Memory B cell (primary cell): ENCODE measurements around the gene SPOUT1.
"Not testable (repeated sequence)": the region's sequence is repeated elsewhere in the genome, so short reads cannot be mapped to it uniquely, and the experiment has no call there.

Experiments
- ATAC-seq: fragments of 150-1000 bp; cut with Tn5 transposase; 2 replicates; pipeline ENCODE4 v1.10.0; 2021; ENCODE audit warnings: low read depth, mild to moderate bottlenecking, moderate library complexity
- DNase-seq, 2 donors: peaks; one replicate each; pipeline ENCODE4 v3.0.0; 2022; ENCODE audit warnings: low spot score in 2 of 2
- H3K27ac Mint-ChIP-seq: one replicate; pipeline ENCODE4 v1.8.0; 2022; ENCODE audit warnings: mild to moderate bottlenecking, moderate library complexity, mixed read lengths
- H3K27me3 Mint-ChIP-seq: one replicate; pipeline ENCODE4 v1.8.0; 2022; ENCODE audit warnings: mixed read lengths
- H3K36me3 Mint-ChIP-seq: one replicate; pipeline ENCODE4 v1.8.0; 2022; ENCODE audit warnings: mild to moderate bottlenecking, mixed read lengths
- H3K4me1 Mint-ChIP-seq: one replicate; pipeline ENCODE4 v1.8.0; 2022; ENCODE audit warnings: mixed read lengths
- H3K4me3 Mint-ChIP-seq: one replicate; pipeline ENCODE4 v1.8.0; 2022; ENCODE audit warnings: mild to moderate bottlenecking, moderate library complexity, mixed read lengths
- H3K9me3 Mint-ChIP-seq: one replicate; pipeline ENCODE4 v1.8.0; 2022; ENCODE audit warnings: mixed read lengths

The SPOUT1 gene, protein sequence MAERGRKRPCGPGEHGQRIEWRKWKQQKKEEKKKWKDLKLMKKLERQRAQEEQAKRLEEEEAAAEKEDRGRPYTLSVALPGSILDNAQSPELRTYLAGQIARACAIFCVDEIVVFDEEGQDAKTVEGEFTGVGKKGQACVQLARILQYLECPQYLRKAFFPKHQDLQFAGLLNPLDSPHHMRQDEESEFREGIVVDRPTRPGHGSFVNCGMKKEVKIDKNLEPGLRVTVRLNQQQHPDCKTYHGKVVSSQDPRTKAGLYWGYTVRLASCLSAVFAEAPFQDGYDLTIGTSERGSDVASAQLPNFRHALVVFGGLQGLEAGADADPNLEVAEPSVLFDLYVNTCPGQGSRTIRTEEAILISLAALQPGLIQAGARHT

DNA sequence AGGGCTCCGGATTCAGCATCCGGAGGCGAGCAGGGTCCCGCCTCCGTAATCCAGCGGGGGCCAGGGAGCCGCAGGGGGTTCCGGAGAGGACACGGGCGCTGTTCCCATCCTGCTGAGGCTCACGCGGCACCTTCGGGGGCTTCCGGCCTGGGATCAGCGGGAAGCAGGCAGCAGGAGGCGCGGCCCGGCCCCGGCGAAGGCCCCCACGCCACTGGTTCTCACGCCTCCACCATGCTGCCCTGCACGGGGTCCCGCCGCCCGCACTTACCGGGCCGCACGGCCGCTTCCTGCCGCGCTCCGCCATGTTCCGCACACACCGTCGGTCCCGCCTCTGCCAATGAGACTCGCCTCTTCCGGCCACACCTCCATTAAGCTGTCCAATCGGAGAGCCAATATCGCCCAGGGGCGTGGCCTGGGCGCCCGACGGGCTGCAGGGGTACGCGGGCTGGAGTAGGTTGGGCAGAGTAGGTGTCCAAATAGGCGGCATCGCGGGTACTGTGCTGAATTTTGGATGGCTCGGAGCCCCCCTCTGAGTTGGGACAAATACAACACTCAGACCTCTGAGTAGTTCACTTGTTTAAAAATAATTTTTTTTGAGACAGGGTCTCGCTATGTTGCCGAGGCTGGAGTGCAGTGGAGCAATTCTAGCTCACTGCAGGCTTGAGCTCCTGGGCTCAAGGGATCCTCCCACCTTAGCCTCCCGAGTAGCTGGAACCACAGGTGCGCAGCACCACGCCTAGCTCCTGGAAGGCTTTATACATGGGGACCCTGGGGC, at the start of gene SPOUT1:
TSS of gene SPOUT1 (minus strand) at position 318 of the 775 bp plus-strand sequence. CDS start at position 304, 14 bp downstream.
- DNase-seq, result peak; percentile 84 to 91
- peak within 1 kb of the TSS; percentile 98 for H3K4me3 Mint-ChIP-seq
- H3K27me3 Mint-ChIP-seq, result no peaks in the 10 kb centered on the region
- peaks cover 12% of the 10 kb centered on the region for H3K36me3 Mint-ChIP-seq
- peaks cover 10% of the 10 kb centered on the region for H3K4me1 Mint-ChIP-seq
- no peaks in the 10 kb centered on the region for H3K9me3 Mint-ChIP-seq
- H3K27ac Mint-ChIP-seq, result peak within 1 kb of the TSS; percentile 95
- ATAC-seq, result peak; percentile 99

DNA sequence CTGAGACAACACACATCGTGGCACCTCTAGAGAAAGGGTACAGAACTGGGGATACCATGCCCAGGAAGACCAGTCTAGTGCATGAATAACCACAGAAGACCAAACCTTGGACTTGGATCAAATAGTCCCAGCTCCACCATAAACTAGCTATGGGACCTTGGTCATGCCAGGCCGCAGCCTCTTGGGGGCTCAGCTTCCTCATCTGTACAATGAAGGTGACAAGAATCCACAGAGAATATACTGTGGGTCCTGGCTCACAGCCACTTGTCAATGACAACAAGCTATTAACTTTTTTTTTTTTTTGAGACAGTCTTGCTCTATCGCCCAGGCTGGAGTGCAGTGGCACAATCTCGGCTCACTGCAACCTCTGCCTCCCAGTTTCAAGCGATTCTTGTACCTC, 48.3 kb upstream of the SPOUT1 start:
- Mint-ChIP-seq H3K27me3 (no peaks in the 10 kb centered on the region), H3K36me3 (peaks cover 2% of the 10 kb centered on the region), H3K27ac (no peak overlapping the region), H3K4me1 (peaks cover 9% of the 10 kb centered on the region), H3K9me3 (no peaks in the 10 kb centered on the region), H3K4me3 (no peak overlapping the region)
- DNase-seq, result no peak
- no peak for ATAC-seq

DNA sequence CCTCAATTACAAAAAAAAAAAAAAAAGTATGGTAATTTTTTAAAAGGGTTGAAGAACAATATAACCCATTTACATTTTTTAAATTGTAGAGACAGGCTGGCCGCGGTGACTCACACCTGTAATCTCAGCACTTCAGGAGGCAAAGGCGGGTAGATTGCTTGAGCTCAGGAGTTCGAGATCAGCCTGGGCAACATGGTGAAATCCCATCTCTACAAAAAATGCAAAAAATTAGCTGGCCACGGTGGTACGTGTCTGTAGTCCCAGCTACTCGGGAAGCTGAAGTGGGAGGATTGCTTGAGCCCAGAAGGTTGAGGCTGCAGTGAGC, 41.3 kb upstream of the SPOUT1 start:
- H3K9me3 Mint-ChIP-seq, H3K4me3 Mint-ChIP-seq, H3K27me3 Mint-ChIP-seq, H3K27ac Mint-ChIP-seq, ATAC-seq, H3K36me3 Mint-ChIP-seq, DNase-seq, H3K4me1 Mint-ChIP-seq: not testable (repeated sequence)

DNA sequence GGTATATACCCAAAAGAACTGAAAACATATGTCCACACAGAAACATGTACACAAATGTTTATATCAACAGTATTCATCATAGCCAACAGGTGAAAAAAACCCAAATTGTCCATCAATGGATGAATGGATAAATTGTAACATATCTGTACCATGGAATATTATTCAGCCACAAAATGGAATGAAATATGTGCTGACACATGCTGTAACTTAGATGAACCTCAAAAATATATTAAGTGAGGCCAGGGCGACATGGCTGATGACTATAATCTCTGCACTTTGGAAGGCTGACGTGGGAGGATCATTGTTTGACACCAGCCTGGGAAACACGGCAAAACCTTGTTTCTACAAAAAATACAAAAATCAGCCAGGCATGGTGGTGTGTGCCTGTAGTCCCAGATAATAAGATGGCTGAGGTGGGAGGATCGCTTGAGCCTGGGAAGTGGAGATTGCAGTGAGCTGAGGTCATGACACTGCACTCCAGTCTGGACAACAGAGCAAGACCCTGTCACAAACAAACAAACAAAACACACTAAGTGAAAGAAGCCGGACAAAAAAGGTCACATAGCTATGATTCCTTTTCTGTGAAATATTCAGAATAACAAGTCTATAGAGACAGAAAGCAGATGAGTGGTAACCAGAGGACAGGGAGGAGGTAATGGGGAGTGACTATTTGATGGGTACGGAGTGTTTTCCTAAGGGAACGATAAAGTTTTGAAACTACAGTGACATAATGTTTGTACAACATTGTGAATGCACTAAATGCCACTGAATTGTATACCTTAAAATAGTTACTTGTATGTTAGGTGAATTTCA, 40.7 kb upstream of the SPOUT1 start:
- peaks cover 4% of the 10 kb centered on the region for H3K36me3 Mint-ChIP-seq
- H3K4me3 Mint-ChIP-seq, result no peak overlapping the region
- no peaks in the 10 kb centered on the region for H3K9me3 Mint-ChIP-seq
- H3K4me1 Mint-ChIP-seq, result no peaks in the 10 kb centered on the region
- H3K27me3 Mint-ChIP-seq, result no peaks in the 10 kb centered on the region
- DNase-seq (no peak), ATAC-seq (no peak)
- H3K27ac Mint-ChIP-seq, result no peak overlapping the region

DNA sequence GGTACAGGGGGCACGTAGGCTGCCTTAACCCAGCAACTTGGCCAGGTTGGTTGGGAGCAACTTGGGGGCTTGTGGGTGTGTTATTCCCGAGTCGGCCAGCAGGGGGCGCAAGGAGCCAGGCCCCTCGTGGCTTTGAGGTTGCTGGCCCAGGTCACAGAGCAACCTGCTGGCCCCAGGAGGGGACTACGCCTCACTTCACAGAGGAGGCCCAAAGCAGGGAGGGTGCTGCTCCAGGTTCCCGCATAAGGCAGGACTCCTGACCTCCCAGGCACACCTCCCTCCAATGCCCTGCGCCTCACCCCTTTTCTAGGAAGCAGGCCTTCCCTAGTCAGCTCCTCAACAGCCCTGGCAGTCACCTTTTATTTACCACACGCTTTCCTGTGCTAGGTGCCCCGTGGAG, 34.1 kb upstream of the SPOUT1 start:
- ATAC-seq, result peak; percentile 95
- H3K4me3 Mint-ChIP-seq, result no peak overlapping the region
- no peak overlapping the region for H3K27ac Mint-ChIP-seq
- no peaks in the 10 kb centered on the region for H3K36me3 Mint-ChIP-seq
- H3K4me1 Mint-ChIP-seq, result peaks cover 3% of the 10 kb centered on the region
- DNase-seq, result peak; percentile 83 to 90
- H3K27me3 Mint-ChIP-seq, result no peaks in the 10 kb centered on the region
- H3K9me3 Mint-ChIP-seq, result no peaks in the 10 kb centered on the region

DNA sequence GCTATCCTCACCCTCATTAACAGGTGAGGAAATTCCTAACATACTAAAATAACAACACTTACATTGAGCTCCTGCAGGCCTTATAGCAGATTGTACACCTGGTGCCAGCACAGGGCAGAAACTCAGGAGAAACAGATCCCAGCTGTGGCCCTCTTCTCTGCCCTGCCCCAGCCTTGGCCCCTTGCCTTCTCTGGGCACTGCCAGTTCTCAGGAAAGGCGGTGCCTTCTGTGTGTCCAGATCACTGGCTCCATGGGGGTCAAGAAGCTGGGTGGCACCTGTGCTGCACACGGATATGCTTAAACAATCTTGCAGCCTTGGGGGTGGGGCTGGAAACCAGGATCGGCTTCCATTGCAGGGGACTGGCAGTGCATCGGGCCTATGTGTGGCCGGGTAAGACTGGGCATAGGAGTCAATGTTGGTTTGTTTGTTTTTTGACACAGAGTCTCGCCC, 32.8 kb upstream of the SPOUT1 start:
- no peak overlapping the region for H3K27ac Mint-ChIP-seq
- no peaks in the 10 kb centered on the region for H3K36me3 Mint-ChIP-seq
- no peaks in the 10 kb centered on the region for H3K27me3 Mint-ChIP-seq
- no peaks in the 10 kb centered on the region for H3K9me3 Mint-ChIP-seq
- peaks cover 3% of the 10 kb centered on the region for H3K4me1 Mint-ChIP-seq
- no peak for DNase-seq
- no peak for ATAC-seq
- H3K4me3 Mint-ChIP-seq, result no peak overlapping the region

DNA sequence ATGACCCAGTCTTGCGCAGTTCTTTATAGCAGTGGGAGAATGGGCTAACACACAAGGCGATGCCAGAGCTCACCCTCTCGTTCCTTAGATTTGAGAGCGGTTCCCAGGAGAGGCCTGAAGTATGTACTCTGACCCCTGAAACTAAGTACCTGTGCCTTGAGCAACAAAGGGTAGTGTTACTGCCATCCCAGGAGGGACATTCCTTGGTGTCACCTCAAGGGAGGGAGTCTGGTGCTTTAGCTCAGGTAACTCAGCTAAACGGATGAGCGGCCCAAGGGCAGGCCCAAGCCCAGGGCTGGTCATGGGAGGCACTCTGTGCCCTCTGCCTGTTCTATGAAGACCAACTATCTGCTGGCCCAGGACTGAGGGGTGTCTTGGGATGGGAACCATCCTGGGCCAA, 31.9 kb upstream of the SPOUT1 start:
- no peak overlapping the region for H3K27ac Mint-ChIP-seq
- no peak for DNase-seq
- H3K4me3 Mint-ChIP-seq, result no peak overlapping the region
- H3K36me3 Mint-ChIP-seq, result no peaks in the 10 kb centered on the region
- H3K9me3 Mint-ChIP-seq, result no peaks in the 10 kb centered on the region
- H3K27me3 Mint-ChIP-seq, result no peaks in the 10 kb centered on the region
- no peak for ATAC-seq
- H3K4me1 Mint-ChIP-seq, result peaks cover 3% of the 10 kb centered on the region

DNA sequence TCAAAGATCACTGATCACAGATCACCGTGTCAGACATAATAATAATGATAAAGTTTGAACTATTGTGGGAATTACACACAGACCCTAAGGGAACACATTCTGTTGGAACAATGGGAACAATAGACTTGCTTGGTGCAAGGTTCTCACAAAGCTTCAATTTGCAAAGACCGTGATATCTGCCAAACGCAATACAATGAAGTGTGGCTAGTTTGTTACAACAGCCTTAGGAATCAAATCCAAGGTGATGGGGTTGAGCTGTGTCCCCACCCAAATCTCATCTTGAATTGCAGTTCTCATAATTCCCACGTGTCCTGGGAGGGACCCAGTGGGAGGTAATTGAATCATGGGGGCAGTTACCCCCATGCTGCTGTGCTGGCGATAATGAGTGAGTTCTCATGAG, 31.3 kb upstream of the SPOUT1 start:
- ATAC-seq (no peak), DNase-seq (no peak)
- Mint-ChIP-seq H3K36me3 (no peaks in the 10 kb centered on the region), H3K27me3 (no peaks in the 10 kb centered on the region), H3K4me3 (no peak overlapping the region), H3K4me1 (peaks cover 3% of the 10 kb centered on the region), H3K27ac (no peak overlapping the region), H3K9me3 (no peaks in the 10 kb centered on the region)

DNA sequence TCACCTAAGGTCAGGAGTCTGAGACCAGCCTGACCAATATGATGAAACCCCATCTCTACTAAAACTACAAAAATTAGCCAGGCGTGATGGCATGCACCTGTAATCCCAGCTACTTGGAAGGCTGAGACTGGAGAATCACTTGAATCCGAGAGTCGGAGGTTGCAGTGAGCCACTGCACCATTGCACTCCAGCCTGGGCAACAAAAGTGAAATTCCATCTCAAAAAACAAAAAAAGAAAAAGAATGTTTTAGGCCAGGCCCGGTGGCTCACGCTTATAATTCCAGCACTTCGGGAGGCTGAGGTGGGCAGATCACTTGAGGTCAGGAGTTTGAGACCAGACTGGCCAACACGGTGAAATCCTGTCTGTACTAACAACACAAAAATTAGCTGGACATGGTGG, 28.9 kb upstream of the SPOUT1 start:
- H3K36me3 Mint-ChIP-seq, H3K27me3 Mint-ChIP-seq, H3K9me3 Mint-ChIP-seq, H3K4me3 Mint-ChIP-seq, H3K4me1 Mint-ChIP-seq, DNase-seq, ATAC-seq, H3K27ac Mint-ChIP-seq: not testable (repeated sequence)

DNA sequence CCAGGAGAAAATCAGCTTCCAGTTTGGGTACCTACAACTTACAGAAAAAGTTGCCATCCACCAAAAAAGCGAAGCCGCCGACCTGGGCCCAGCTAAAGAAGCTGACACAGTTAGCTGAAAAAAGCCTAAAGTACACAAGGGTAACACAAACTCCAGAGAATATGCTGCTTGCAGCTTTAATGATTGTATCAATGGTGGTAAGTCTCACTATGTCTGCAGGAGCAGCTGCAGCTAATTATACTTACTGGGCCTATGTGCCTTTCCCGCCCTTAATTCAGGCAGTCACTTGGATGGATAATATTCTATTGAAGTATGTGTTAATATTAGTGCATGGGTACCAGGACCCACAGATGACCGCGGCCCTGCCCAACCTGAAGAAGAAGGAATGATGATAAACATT, 24.9 kb upstream of the SPOUT1 start:
- H3K27ac Mint-ChIP-seq, H3K4me3 Mint-ChIP-seq, ATAC-seq, H3K4me1 Mint-ChIP-seq, H3K9me3 Mint-ChIP-seq, DNase-seq, H3K27me3 Mint-ChIP-seq: not testable (repeated sequence)
- H3K36me3 Mint-ChIP-seq, result peaks cover 15% of the 10 kb centered on the region

DNA sequence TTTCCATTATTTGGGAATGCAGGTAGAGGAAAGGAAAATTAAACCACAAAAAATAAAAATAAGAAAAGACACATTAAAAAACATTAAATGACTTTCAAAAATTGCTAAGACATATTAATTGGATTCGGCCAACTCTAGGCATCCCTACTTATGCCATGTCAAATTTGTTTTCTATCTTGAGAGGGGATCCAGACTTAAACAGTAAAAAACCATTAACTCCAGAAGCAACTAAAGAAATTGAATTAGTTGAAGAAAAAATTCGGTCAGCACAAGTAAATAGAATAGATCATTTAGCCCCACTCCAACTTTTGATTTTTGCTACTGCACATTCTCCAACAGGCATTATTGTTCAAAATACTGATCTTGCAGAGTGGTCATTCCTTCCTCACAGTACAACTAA, 23.1 kb upstream of the SPOUT1 start:
- H3K27ac Mint-ChIP-seq, H3K4me3 Mint-ChIP-seq, ATAC-seq, H3K27me3 Mint-ChIP-seq, H3K9me3 Mint-ChIP-seq, DNase-seq, H3K4me1 Mint-ChIP-seq: not testable (repeated sequence)
- H3K36me3 Mint-ChIP-seq, result peaks cover 17% of the 10 kb centered on the region

DNA sequence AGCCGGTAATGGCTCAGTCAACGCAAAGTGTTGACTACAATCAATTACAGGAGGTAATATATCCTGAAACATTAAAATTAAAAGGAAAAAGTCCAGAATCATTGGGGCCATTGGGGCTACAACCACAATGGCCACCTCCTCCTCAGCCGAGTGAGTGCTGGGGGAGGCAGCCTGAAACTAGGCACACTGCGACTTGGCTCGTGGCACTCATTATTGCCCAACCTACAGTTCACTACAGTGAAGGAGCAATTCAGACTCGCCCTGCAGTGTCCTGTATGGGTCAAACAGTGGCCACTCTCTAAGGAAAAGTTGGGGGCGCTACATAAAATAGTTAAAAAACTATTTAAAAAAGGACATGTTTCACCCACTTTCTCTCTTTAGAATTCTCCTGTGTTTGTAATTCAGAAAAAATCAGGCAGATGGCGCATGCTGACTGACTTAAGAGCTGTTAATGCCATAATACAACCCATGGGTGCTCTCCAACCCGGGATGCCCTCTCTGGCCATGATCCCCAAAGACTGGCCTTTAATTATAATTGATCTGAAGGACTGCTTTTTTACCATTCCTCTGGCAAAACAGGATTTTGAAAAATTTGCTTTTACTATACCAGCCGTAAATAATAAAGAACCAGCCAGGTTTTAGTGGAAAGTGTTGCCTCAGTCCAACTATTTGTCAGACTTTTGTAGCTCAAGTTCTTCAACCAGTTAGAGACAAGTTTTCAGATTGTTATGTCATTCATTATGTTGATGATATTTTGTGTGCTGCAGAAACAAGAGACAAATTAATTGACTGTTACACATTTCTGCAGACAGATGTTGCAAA, 22.4 kb upstream of the SPOUT1 start:
- H3K4me3 Mint-ChIP-seq, H3K4me1 Mint-ChIP-seq, ATAC-seq, H3K9me3 Mint-ChIP-seq, H3K27me3 Mint-ChIP-seq, H3K27ac Mint-ChIP-seq, DNase-seq: not testable (repeated sequence)
- H3K36me3 Mint-ChIP-seq, result peaks cover 18% of the 10 kb centered on the region

DNA sequence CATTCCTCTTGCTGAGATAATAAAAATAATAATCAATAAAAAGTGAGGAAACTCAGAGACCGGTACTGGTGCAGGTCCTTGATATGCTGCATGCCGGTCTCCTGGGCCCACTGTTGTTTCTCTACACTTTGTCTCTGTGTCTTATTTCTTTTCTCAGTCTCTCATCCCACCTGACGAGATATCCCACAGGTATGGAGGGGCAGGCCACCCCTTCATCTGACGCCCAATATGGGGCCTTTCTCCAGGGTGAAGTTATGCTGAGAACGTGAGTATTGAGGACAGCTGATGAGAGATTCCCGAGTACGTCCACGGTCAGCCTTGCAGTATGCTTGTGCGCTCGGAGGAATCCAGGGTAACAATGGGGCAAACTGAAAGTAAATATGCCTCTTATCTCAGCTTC, 21.4 kb upstream of the SPOUT1 start:
- peaks cover 18% of the 10 kb centered on the region for H3K36me3 Mint-ChIP-seq

More for the DNA sequence above, 21.4 kb upstream of the SPOUT1 start:
- H3K4me3 Mint-ChIP-seq, H3K27me3 Mint-ChIP-seq, H3K9me3 Mint-ChIP-seq, ATAC-seq, H3K4me1 Mint-ChIP-seq, H3K27ac Mint-ChIP-seq, DNase-seq: not testable (repeated sequence)
